Upper lobe of left lung (tissue), 4 donors: Measurements from ENCODE around the gene MEGF11.

Experiments
- CTCF ChIP-seq, 6 experiments: fragments of 450-650 bp in 4 of 6; fragments of 200-600 bp in 2 of 6; sonication (generic) in 2 of 6; IDR thresholded peaks; one replicate each; pipeline ENCODE4 v1.5.1; 2016 to 2019; ENCODE audit warnings: antibody characterized with exemption in 6 of 6
- EP300 ChIP-seq, 4 donors: sonication (generic); formaldehyde crosslinking; IDR thresholded peaks; one replicate each; pipeline ENCODE4 v1.5.1; 2017; ENCODE audit warnings: antibody characterized with exemption in 4 of 4, control low read depth in 2 of 4
- POLR2A ChIP-seq, 4 donors: fragments of 450-650 bp; IDR thresholded peaks; one replicate each; pipeline ENCODE4 v1.5.1; 2016 to 2017; ENCODE audit warnings: antibody characterized with exemption in 4 of 4, mild to moderate bottlenecking in 2 of 4
- POLR2AphosphoS5 ChIP-seq, 2 donors: sonication (generic); formaldehyde crosslinking; IDR thresholded peaks; one replicate each; pipeline ENCODE4 v1.5.1; 2017; ENCODE audit warnings: antibody characterized with exemption in 2 of 2

GRCh38 chr15:66085128-66085527 is 168.4 kb downstream of the MEGF11 start:
- no peak for TF ChIP-seq CTCF (IDR thresholded peaks at IDR 0.05)
- no peak for TF ChIP-seq POLR2AphosphoS5 (IDR thresholded peaks at IDR 0.05)
- no peak for TF ChIP-seq POLR2A (IDR thresholded peaks at IDR 0.05)
- no peak for TF ChIP-seq EP300 (IDR thresholded peaks at IDR 0.05)
